GM21529 (cell line): ENCODE measurements around the gene IL27RA.
A peak's percentile ranks its signal among the peaks of the same experiment; 100 is the strongest.

ENCODE experiments used
- ATAC-seq: cut with Tn5 transposase; IDR thresholded peaks from one replicate; pipeline ENCODE4 v1.9.1; 2021; ENCODE audit not compliant: unreplicated experiment

Gene IL27RA

GRCh38 chr19:14056741-14057356 is 25.3 kb downstream of the IL27RA start:
- ATAC-seq: no peak

GRCh38 chr19:14058182-14059092 is 26.9 kb downstream of the IL27RA start:
- ATAC-seq: no peak

GRCh38 chr19:14059093-14059480 is 27.5 kb downstream of the IL27RA start:
- ATAC-seq: no peak

GRCh38 chr19:14059652-14060155 is 28.1 kb downstream of the IL27RA start:
- no peak for ATAC-seq

- no peak for ATAC-seq
Observed at GRCh38 chr19:14061081-14061749, 29.7 kb downstream of the IL27RA start.

- no peak for ATAC-seq
Observed at GRCh38 chr19:14061751-14062557, 30.4 kb downstream of the IL27RA start, which contains the start of gene PALM3. PALM3 (minus strand) TSS chr19:14062076; CDS start chr19:14061980, 96 bp downstream.

GRCh38 chr19:14062558-14062855 is 30.9 kb downstream of the IL27RA start:
- ATAC-seq: no peak

GRCh38 chr19:14063105-14063504 is 31.5 kb downstream of the IL27RA start:
- no peak for ATAC-seq

- no peak for ATAC-seq
Observed at GRCh38 chr19:14066134-14066533, 34.6 kb downstream of the IL27RA start.

- ATAC-seq: no peak
Observed at GRCh38 chr19:14070268-14071050, 38.9 kb downstream of the IL27RA start.

GRCh38 chr19:14072535-14073260 is 41.1 kb downstream of the IL27RA start, which contains the start of gene MISP3:
MISP3 (plus strand) TSS chr19:14072786; CDS start chr19:14073310, 524 bp downstream.
- peak; percentile 15 for ATAC-seq

- ATAC-seq: peak; percentile 37
Observed at GRCh38 chr19:14073261-14073924, 41.8 kb downstream of the IL27RA start.

GRCh38 chr19:14073925-14074838 is 42.6 kb downstream of the IL27RA start:
- ATAC-seq: peak; percentile 5

GRCh38 chr19:14078411-14078810 is 46.8 kb downstream of the IL27RA start:
- no peak for ATAC-seq

- peak; percentile 74 for ATAC-seq
Observed at GRCh38 chr19:14080887-14081796, 49.6 kb downstream of the IL27RA start.

GRCh38 chr19:14081797-14082674 is 50.5 kb downstream of the IL27RA start:
- peak; percentile 18 for ATAC-seq
